Measurements from ENCODE around the gene RUNX2. TPM values are rescaled to one million over a fixed set of nuclear protein-coding genes. Genes with fewer than 3 reads are reported as not detected.

RUNX2 gene
- total and polyA plus RNA-seq, 2 of the 8 experiments (the other 6 are each of a cell fraction or from before 2014, with no cell fraction given): 0.26 to 1.2 TPM

DNA sequence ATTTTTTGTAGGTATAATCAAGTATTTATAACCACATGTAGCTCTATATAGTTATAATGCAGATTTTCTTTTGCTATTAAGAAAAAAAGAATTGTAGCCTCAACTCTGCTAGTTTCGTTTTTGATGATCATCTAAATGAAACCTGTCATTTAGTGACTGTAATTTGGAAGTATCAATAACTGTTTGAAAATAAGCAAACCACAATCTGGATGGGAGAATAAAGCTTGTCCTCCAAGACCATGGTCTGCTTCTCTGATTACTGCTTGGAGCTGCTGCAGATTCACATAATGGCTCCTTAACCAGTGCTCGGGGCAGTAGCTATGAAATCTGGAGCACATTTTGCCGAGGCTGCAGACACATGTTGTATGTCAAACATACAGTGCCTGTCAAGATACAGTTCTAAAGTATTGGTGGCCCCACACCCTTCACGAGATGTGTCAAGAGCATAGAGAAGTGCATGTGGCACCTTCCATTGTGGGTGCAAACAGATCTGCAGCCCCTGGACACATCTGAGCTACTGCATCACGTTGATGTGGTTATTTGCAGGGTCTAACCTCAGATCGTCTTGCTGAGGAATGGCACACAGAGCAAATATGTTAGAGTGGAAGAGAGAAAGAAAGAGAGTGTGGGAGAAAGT is 305.3 kb downstream of the RUNX2 start:
- ChIA-PET CTCF (ENCODE audit: partially characterized antibody) (interaction anchor here (1.1 kb wide), 2 partner anchors 20 to 141 kb away, joined by 3 to 4 read pairs; no protein-coding TSS in a partner anchor), POLR2A (ENCODE audit: partially characterized antibody) (interaction anchor here (0.9 kb wide), 1 partner anchor 135 kb away, joined by 3 read pairs; no protein-coding TSS in a partner anchor)
- H3K18ac ChIP-seq (ENCODE audit: extremely low read depth, low read length): no peak overlapping the region
- H3K79me1 ChIP-seq (ENCODE audit: low read depth, low read length): no peaks in the 10 kb centered on the region
- H3K14ac ChIP-seq (ENCODE audit: insufficient read length): no peak overlapping the region
- H4K5ac ChIP-seq (ENCODE audit: insufficient read length, low read depth, low read length): no peak overlapping the region
- no peaks in the 10 kb centered on the region for H3K23me2 ChIP-seq (ENCODE audit: low read depth, low read length)
- H2BK5ac ChIP-seq (ENCODE audit: low read depth, low read length): no peak overlapping the region
- H4K20me1 ChIP-seq (replicated peaks in 1 of 2; ENCODE audit: control insufficient read depth in 1 of 2, insufficient read depth in 2 of 2, low read length in 2 of 2): no peaks in the 10 kb centered on the region
- no peak overlapping the region for H2BK20ac ChIP-seq (ENCODE audit: low read length)
- H3K9me3 ChIP-seq (ENCODE audit: insufficient read depth in 2 of 2, low read depth in 1 of 2, low read length in 1 of 2): no peaks in the 10 kb centered on the region
- no peak overlapping the region for H4K8ac ChIP-seq (ENCODE audit: extremely low read depth, insufficient read depth, low read length)
- H3K36me3 ChIP-seq (ENCODE audit: control insufficient read depth in 2 of 4, insufficient read depth in 4 of 4, low read length in 3 of 4): no peaks in the 10 kb centered on the region
- H3K4ac ChIP-seq (replicated peaks; ENCODE audit: insufficient read length, low read depth, low read length): no peak overlapping the region
- no peak for DNase-seq (ENCODE audit: low read depth in 1 of 2, low spot score in 2 of 2)
- no peak overlapping the region for H4K91ac ChIP-seq (replicated peaks; ENCODE audit: insufficient read length, low read length)
- H2BK12ac ChIP-seq (ENCODE audit: low read depth, low read length): no peak overlapping the region
- H3K4me1 ChIP-seq (replicated peaks in 1 of 4; ENCODE audit: control insufficient read depth in 3 of 4, insufficient read depth in 4 of 4, low read length in 3 of 4): no peaks in the 10 kb centered on the region
- no peak for FAIRE-seq
- no peaks in the 10 kb centered on the region; a peak in 1 of 7 replicates for H3K27me3 ChIP-seq (replicated peaks in 1 of 4; ENCODE audit: control insufficient read depth in 3 of 4, extremely low read depth in 1 of 4, insufficient read depth in 3 of 4, low read length in 3 of 4)
- TF ChIP-seq BRCA1 (IDR thresholded peaks at IDR 0.05; ENCODE audit: low read depth, low read length): no peak
- no peak for TF ChIP-seq HDAC6 (IDR thresholded peaks at IDR 0.05; ENCODE audit: low read depth, low read length)
- TF ChIP-seq, protein P1, sequence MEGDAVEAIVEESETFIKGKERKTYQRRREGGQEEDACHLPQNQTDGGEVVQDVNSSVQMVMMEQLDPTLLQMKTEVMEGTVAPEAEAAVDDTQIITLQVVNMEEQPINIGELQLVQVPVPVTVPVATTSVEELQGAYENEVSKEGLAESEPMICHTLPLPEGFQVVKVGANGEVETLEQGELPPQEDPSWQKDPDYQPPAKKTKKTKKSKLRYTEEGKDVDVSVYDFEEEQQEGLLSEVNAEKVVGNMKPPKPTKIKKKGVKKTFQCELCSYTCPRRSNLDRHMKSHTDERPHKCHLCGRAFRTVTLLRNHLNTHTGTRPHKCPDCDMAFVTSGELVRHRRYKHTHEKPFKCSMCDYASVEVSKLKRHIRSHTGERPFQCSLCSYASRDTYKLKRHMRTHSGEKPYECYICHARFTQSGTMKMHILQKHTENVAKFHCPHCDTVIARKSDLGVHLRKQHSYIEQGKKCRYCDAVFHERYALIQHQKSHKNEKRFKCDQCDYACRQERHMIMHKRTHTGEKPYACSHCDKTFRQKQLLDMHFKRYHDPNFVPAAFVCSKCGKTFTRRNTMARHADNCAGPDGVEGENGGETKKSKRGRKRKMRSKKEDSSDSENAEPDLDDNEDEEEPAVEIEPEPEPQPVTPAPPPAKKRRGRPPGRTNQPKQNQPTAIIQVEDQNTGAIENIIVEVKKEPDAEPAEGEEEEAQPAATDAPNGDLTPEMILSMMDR (IDR thresholded peaks at IDR 0.05; ENCODE audit: control extremely low read depth in 1 of 3, insufficient read depth in 1 of 3, low read depth in 1 of 3, low read length in 3 of 3): no peak
- no peak for TF ChIP-seq YY1 (IDR thresholded peaks at IDR 0.05; ENCODE audit: low read depth, low read length)
- no peak for TF ChIP-seq GTF2F1 (IDR thresholded peaks at IDR 0.05; ENCODE audit: borderline replicate concordance, low read depth, low read length)
- no peak for TF ChIP-seq SRF (IDR thresholded peaks at IDR 0.05; ENCODE audit: low read depth, low read length)
- no peak for TF ChIP-seq BACH1 (IDR thresholded peaks at IDR 0.05; ENCODE audit: low read length)
- TF ChIP-seq KDM5A (IDR thresholded peaks at IDR 0.05; ENCODE audit: low read length): no peak
- no peak for TF ChIP-seq TEAD4 (IDR thresholded peaks at IDR 0.05; ENCODE audit: low read depth, low read length)
- no peak overlapping the region for H2AFZ ChIP-seq (ENCODE audit: low read length)
- H2BK120ac ChIP-seq (replicated peaks; ENCODE audit: low read depth, low read length): no peak overlapping the region
- H3K4me2 ChIP-seq (ENCODE audit: insufficient read depth in 1 of 2, low read depth in 2 of 2, low read length in 2 of 2): no peak overlapping the region
- H3K23ac ChIP-seq (ENCODE audit: insufficient read length): no peak overlapping the region
- no peak overlapping the region for H3K56ac ChIP-seq (replicated peaks; ENCODE audit: insufficient read length, low read depth, low read length)
- H2AK5ac ChIP-seq (ENCODE audit: low read depth, low read length): no peak overlapping the region
- H3K79me2 ChIP-seq (ENCODE audit: control insufficient read depth in 1 of 2, insufficient read depth in 2 of 2, low read length in 2 of 2): no peaks in the 10 kb centered on the region
- no peak overlapping the region for H3K4me3 ChIP-seq (ENCODE audit: extremely low read depth in 1 of 4, insufficient read depth in 2 of 4, low read depth in 3 of 4, low read length in 4 of 4)
- no peak overlapping the region for H3K9ac ChIP-seq (replicated peaks in 1 of 4; ENCODE audit: extremely low read depth in 1 of 4, low read depth in 3 of 4, low read length in 3 of 4)
- H2BK15ac ChIP-seq (ENCODE audit: low read length): no peak overlapping the region
- H3K27ac ChIP-seq (ENCODE audit: low read depth, low read length): no peak overlapping the region
- 96% methylated on average over 6 of the region's 6 CpGs; no CpG with 5 or more reads in 1 of the 2 experiments for WGBS, 2 experiments (ENCODE audit: extremely low coverage in 1 of 2, insufficient coverage in 1 of 2, insufficient read length in 1 of 2, insufficient replicate concordance in 2 of 2, low coverage in 1 of 2, low lambda C conversion rate in 2 of 2, missing lambda C conversion rate in 1 of 2)

Data from H1 (cell line).